Subcutaneous adipose tissue (tissue), 4 donors: Measurements from ENCODE around the gene RPS27A. TPM values are rescaled to one million over a fixed set of nuclear protein-coding genes. Genes with fewer than 3 reads are reported as not detected.

Experiments used
- total RNA-seq, 4 donors: library from RNA; depleted of rRNA; stranded (reverse); fragments of >200 nt; gene quantifications; one replicate each; pipeline ENCODE4 v1.1.0, GENCODE V29; 2016

RPS27A gene
- total RNA-seq, 4 donors from 2014 or later, result 939 to 2,786 (median 1,413) TPM

Other genes with a start within 250 kb of the RPS27A start
- gene RTN4, start 182.2 kb upstream of the RPS27A start, total RNA-seq, result 100 to 1,000 TPM; 347 to 464 (median 405) TPM
- 10 to 100 TPM in 1 of 4 donors, 1 to 10 TPM in 3; 3.2 to 15.8 (median 6.3) TPM for gene CLHC1, start 395 bp upstream of the RPS27A start, total RNA-seq
- 10 to 100 TPM; 17.8 to 34.9 (median 26.3) TPM for gene MTIF2, start 36.5 kb downstream of the RPS27A start, total RNA-seq
- gene CCDC88A, start 187.2 kb downstream of the RPS27A start, total RNA-seq, result 100 to 1,000 TPM in 1 of 4 donors, 10 to 100 TPM in 3; 55.2 to 269 (median 76.6) TPM